NCI-H526 (cell line): ENCODE data around the gene PSMG4.

ENCODE experiments used
- DNase-seq, 2 experiments: peaks; one replicate each; lab custom pipeline; 2025; lab: John Stamatoyannopoulos, UW

Gene PSMG4, protein sequence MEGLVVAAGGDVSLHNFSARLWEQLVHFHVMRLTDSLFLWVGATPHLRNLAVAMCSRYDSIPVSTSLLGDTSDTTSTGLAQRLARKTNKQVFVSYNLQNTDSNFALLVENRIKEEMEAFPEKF

GRCh38 chr6:3258720-3259490 lies at the start of gene PSMG4:
TSS of gene PSMG4 (plus strand) at chr6:3258947. CDS start at chr6:3259023, 76 bp downstream.
- DNase-seq: peak; percentile 66 to 96

DNA sequence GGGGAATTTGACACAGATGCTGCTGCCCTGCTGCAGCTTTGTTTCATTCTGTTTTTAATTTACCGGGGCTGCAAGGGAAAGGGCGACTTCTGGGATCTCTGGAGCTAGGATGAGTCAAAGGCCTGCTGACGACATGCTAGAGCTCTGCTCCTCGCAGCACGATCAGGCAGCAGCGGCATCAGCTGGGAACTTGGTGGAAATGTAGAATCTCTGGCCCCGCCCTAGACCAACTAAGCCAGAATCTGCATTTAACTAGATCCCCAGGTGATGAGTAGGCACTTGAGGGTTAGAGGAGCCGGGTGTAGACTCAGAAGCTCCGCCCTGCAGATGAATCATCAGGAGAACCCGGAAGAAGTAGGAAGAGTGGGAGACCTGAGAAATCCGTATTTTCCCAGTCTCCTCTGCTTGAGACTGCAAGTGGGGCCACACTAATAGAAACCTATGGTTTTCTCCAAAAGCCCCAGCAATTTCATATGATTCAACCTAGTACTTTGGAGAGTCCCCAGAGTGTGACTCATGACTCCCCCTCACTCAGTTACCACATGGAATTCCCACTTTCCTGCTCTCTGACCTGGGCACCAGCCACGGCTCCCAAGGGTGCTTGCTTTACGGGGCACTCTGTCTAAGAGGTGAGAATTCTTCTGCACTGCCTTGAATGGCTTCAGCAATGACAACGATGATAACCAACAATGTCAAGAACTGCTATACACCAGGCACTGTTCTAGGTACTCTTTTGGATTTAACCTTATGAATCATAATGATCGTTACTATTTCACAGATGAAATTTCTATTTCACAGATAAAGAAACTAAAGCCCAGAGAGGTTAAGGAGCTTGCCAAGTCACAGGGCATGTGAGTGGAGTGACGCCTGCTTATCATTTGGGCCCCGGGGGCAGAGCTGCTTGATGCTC lies 49.4 kb upstream of the PSMG4 start:
- DNase-seq: peak; percentile 79

GRCh38 chr6:3210024-3210610 lies 48.6 kb upstream of the PSMG4 start:
- DNase-seq: no peak

- no peak for DNase-seq
Measured at GRCh38 chr6:3211681-3212080, 47.1 kb upstream of the PSMG4 start.

DNA sequence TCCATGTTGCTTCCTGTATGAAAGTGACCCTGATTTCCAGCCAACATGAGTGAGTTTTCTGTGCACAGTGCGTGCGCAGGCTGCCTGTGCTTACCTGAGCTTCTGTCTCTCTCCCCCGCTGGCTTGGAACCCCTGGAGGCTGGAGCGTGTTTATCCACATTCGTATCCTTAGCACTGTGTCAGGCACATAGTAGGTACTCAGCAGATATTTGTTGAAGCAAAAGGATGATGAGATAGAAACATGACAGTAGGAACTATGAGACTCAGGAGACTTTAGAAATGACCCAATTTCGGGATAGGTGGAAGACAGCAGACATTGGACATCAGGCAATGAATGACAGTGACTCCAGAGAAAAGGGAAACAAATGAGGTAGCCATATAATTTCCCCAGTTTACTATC lies 46.5 kb upstream of the PSMG4 start:
- DNase-seq: no peak

GRCh38 chr6:3213334-3213695 lies 45.4 kb upstream of the PSMG4 start:
- DNase-seq: no peak

GRCh38 chr6:3214898-3215297 lies 43.8 kb upstream of the PSMG4 start:
- no peak for DNase-seq

GRCh38 chr6:3217286-3217685 lies 41.5 kb upstream of the PSMG4 start:
- no peak for DNase-seq

DNA sequence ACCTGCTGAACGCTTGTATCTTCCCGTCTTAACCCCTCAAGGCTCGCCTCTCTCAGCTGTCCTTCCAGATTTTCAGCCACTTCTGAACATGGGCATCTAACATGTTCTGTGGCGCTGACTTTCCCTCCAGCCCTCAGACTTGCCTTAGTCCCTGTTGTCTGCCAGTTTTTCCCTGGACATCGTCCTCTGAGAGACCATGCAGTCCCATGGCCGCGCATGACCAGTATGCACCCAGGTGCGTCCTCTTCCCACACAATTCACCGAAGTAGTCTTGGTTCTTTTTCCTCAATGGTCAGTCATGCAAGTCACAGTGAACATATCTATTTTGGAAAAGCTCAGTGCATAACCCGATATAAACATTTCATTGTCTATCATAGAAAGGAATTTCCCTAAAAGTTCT lies 40.5 kb upstream of the PSMG4 start:
- DNase-seq: no peak

GRCh38 chr6:3220366-3220765 lies 38.4 kb upstream of the PSMG4 start:
- no peak for DNase-seq

DNA sequence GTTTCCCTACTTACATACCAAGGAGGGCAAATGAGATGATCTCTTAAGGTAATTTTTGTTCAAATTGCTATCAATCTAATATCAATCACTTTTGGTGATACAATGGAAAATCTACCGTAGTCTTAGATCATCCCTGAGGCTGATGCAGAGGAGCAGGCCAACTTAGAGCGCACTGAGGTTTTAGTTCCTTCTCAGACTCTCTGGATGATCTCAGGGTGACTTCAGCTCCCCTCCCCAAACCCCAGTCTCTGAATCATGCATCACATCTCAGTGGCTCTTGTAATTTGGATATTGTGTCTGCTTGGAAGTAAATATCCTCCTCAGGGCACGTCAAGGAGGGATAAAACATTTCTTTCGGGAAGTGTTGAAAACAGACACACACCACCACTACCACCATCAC lies 37.2 kb upstream of the PSMG4 start:
- no peak for DNase-seq

DNA sequence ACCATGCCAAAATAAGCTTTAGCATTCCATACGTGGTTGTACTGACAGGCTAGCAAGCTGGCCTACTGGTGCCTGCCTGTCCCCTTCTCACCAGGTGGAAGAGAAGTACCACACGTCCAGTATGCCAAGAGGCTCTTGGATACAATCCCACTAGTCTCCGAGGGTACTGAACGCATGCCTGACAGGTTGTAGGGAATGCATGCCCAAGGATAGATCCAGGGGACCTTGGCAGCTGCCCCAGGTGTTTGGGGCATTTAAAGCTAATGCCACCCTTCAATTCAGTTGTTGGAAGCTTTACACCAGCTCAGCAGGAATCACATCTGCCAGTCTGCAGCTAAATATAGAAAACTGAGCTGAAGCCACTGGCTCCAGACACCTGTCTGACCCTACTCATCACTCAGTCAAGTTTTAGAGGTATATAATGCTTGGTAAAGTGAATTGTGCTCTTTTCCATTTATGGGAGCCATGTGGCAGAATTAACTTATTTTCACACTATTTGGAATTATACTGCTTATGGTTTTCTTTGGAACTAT lies 36.2 kb upstream of the PSMG4 start:
- DNase-seq: no peak

- DNase-seq: no peak
Measured at GRCh38 chr6:3226042-3226441, 32.7 kb upstream of the PSMG4 start.

GRCh38 chr6:3226481-3227362 lies 32.0 kb upstream of the PSMG4 start:
- DNase-seq: peak; percentile 17 to 70

DNA sequence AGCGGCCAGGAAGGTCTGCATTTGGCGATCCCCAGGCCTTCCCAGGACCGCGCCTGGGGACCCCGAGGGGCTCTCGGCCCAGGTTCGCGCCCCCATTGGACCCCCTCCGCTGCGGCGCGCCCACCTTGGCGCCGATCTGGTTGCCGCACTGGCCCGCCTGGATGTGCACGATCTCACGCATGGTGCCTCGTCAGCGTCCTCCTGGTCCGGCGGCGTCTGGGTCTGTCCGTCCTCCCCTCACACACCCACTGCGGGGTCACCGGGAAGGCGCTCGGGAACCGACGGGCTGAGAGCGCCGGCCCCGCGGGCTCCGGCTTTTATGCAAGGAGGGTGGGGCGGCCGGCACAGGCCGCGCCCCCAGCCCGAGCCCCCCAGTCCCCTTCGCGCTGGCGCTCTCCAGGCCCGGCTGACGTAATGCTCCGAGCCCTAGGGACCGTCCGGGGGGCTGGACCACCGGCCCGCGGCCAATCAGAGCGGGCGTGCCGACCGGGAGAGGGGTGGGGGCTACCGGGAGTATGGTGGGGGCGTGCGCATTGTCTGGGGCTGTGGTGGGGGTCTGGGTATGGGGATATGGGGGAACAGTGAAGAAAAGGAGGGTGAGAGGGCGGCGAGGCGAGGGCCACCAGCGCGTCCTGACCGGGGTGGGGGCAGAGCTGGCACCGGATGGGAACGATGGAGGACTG lies 31.2 kb upstream of the PSMG4 start, which contains the start of gene TUBB2B:
TUBB2B (minus strand) TSS at position 291 of the 683 bp plus-strand sequence; CDS start at position 181, 110 bp downstream.
- peak; percentile 91 to 98 for DNase-seq

GRCh38 chr6:3228046-3228671 lies 30.6 kb upstream of the PSMG4 start:
- DNase-seq: peak; percentile 90 to 94

GRCh38 chr6:3228771-3229565 lies 29.8 kb upstream of the PSMG4 start:
- peak; percentile 87 to 90 for DNase-seq

DNA sequence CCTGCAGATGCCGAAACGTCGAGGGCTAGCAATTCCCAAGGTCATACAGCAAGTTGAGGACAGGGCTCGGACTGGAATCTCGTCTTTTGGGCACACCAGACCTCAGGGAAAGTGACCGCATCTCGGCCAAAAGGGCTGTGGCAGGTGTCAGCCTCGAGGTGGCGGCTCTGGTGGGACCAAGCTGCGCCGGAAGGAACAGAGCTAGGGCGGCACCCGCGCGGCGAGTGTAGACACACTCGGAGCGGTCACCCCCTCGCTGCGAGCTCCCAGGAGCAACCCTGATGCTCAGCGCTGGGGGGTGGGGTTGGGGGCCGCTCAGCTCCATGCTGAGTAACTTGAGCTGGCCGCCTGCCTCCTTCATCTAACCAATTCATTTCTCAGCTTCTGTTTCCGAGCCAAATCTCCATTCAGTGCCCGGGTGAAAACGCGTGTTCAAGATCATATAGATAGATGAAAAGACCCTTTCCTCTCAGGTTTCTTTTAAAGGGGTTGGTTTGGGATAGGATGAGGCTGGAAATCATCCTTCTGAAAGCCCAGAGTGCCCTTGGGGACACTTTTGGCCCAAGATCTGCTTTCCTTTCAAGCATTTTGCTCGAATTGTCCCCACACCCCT lies 29.1 kb upstream of the PSMG4 start:
- DNase-seq: peak; percentile 54 to 86
